IMR-90 (cell line): Measurements from ENCODE around the gene CALY. TPM values are rescaled to one million over a fixed set of nuclear protein-coding genes. Genes with fewer than 3 reads are reported as not detected.

ENCODE experiments used
- ATAC-seq: fragments of 200-7000 bp; cut with Tn5 transposase; 2 replicates; pipeline ENCODE4 v1.9.1; 2020; ENCODE audit warnings: low read depth, mild to moderate bottlenecking, moderate library complexity
- BruUV-seq: library from RNA; stranded (reverse); fragments of 400-500 nt; replicated peaks from 2 replicates; lab custom pipeline; 2021; lab: Mats Ljungman, UMichigan
- CTCF ChIA-PET: fragments of 300-600 bp; formaldehyde crosslinking; extraction: SDS; loops from one replicate; lab custom pipeline; 2021; ENCODE audit warnings: antibody characterized with exemption; lab: Yijun Ruan, JAX
- POLR2A ChIA-PET: fragments of 300-600 bp; sonication (Branson Sonifier 250); formaldehyde crosslinking; loops from one replicate; lab custom pipeline; 2022; ENCODE audit warnings: antibody characterized with exemption; ENCODE audit not compliant: unreplicated experiment; lab: Charles Lee
- DNase-seq: peaks from one replicate; pipeline ENCODE4 v3.0.0; 2013
- H2AFZ ChIP-seq: replicated peaks from 2 replicates; pipeline ENCODE3; 2013; ENCODE audit warnings: low read length, mild to moderate bottlenecking; ENCODE audit not compliant: poor library complexity
- H2AK5ac ChIP-seq: 2 replicates; pipeline ENCODE4 v1.6.1; 2013; ENCODE audit warnings: low read depth, low read length, inconsistent platforms
- H2AK9ac ChIP-seq: replicated peaks from 2 replicates; pipeline ENCODE3; 2013; ENCODE audit warnings: mild to moderate bottlenecking, low read depth, low read length, moderate library complexity; ENCODE audit not compliant: poor library complexity
- H2BK120ac ChIP-seq: 2 replicates; pipeline ENCODE4 v1.6.1; 2013; ENCODE audit warnings: low read depth, low read length, inconsistent platforms
- H2BK15ac ChIP-seq: 3 replicates; pipeline ENCODE4 v1.6.1; 2013; ENCODE audit warnings: low read depth, low read length, inconsistent platforms
- H2BK20ac ChIP-seq: 2 replicates; pipeline ENCODE4 v1.6.1; 2013; ENCODE audit warnings: low read depth, mild to moderate bottlenecking, inconsistent platforms, low read length, moderate library complexity
- H2BK5ac ChIP-seq: 2 replicates; pipeline ENCODE4 v1.6.1; 2013; ENCODE audit warnings: mild to moderate bottlenecking, low read depth, low read length, inconsistent platforms; ENCODE audit not compliant: poor library complexity, severe bottlenecking
- H3K14ac ChIP-seq: replicated peaks from 2 replicates; pipeline ENCODE4 v1.6.1; 2013; ENCODE audit warnings: low read depth, low read length, inconsistent platforms
- H3K18ac ChIP-seq: 2 replicates; pipeline ENCODE4 v1.6.1; 2013; ENCODE audit warnings: low read depth, low read length, control low read depth
- H3K23ac ChIP-seq: 2 replicates; pipeline ENCODE4 v1.6.1; 2013; ENCODE audit warnings: low read depth, low read length, inconsistent platforms
- H3K27ac ChIP-seq: 2 replicates; pipeline ENCODE4 v1.5.1; 2013; ENCODE audit warnings: mild to moderate bottlenecking, control low read depth, low read length; ENCODE audit not compliant: insufficient read depth
- H3K27me3 ChIP-seq: 2 replicates; pipeline ENCODE4 v1.6.1; 2013; ENCODE audit warnings: low read length; ENCODE audit not compliant: control insufficient read depth, insufficient read depth
- H3K36me3 ChIP-seq: 2 replicates; pipeline ENCODE4 v1.6.1; 2013; ENCODE audit warnings: low read length, mixed read lengths; ENCODE audit not compliant: control insufficient read depth, insufficient read depth
- H3K4ac ChIP-seq: 2 replicates; pipeline ENCODE4 v1.6.1; 2013; ENCODE audit warnings: low read depth, low read length, inconsistent platforms
- H3K4me1 ChIP-seq: 2 replicates; pipeline ENCODE4 v1.6.1; 2013; ENCODE audit warnings: low read length, mixed read lengths; ENCODE audit not compliant: control insufficient read depth, insufficient read depth
- H3K4me2 ChIP-seq: 2 replicates; pipeline ENCODE4 v1.6.1; 2013; ENCODE audit warnings: low read depth, mild to moderate bottlenecking, control low read depth, low read length, moderate library complexity
- H3K4me3 ChIP-seq: 2 replicates; pipeline ENCODE4 v1.5.1; 2013; ENCODE audit warnings: low read depth, mild to moderate bottlenecking, control low read depth, low read length, moderate library complexity; ENCODE audit not compliant: insufficient read depth
- H3K56ac ChIP-seq: 2 replicates; pipeline ENCODE4 v1.6.1; 2013; ENCODE audit warnings: low read length, inconsistent platforms; ENCODE audit not compliant: insufficient read depth; ENCODE audit errors: extremely low read depth
- H3K79me1 ChIP-seq, 2 experiments: 2 replicates each; pipeline ENCODE4 v1.6.1; 2013; ENCODE audit warnings: low read length in 2 of 2, inconsistent platforms in 1 of 2, low read depth in 1 of 2
- H3K9ac ChIP-seq: 2 replicates; pipeline ENCODE4 v1.6.1; 2013; ENCODE audit warnings: low read depth, low read length, control low read depth
- H3K9me1 ChIP-seq: 2 replicates; pipeline ENCODE4 v1.6.1; 2013; ENCODE audit warnings: low read length, inconsistent platforms; ENCODE audit not compliant: insufficient read depth
- H3K9me3 ChIP-seq: 2 replicates; pipeline ENCODE4 v1.6.1; 2013; ENCODE audit warnings: low read length; ENCODE audit not compliant: control insufficient read depth, insufficient read depth
- H4K20me1 ChIP-seq: 2 replicates; pipeline ENCODE4 v1.6.1; 2013; ENCODE audit warnings: low read length, inconsistent platforms; ENCODE audit not compliant: insufficient read depth
- H4K5ac ChIP-seq: 2 replicates; pipeline ENCODE4 v1.6.1; 2013; ENCODE audit warnings: mild to moderate bottlenecking, low read depth, low read length, control low read depth
- H4K8ac ChIP-seq, 2 experiments: 2 replicates each; pipeline ENCODE4 v1.6.1; 2013; ENCODE audit warnings: low read depth in 2 of 2, low read length in 2 of 2, control low read depth in 1 of 2, inconsistent platforms in 1 of 2
- H4K91ac ChIP-seq: 2 replicates; pipeline ENCODE4 v1.6.1; 2013; ENCODE audit warnings: low read depth, low read length, inconsistent platforms; ENCODE audit not compliant: insufficient read depth
- CEBPB ChIP-seq: IDR thresholded peaks from 2 replicates; pipeline ENCODE4 v1.6.1; 2012; ENCODE audit warnings: low read depth, low read length, improper control_type of control experiment
- MXI1 ChIP-seq: IDR thresholded peaks from 2 replicates; pipeline ENCODE4 v1.6.1; 2012; ENCODE audit warnings: low read depth, mild to moderate bottlenecking, low read length, moderate library complexity, borderline replicate concordance
- RAD21 ChIP-seq: IDR thresholded peaks from 2 replicates; pipeline ENCODE4 v1.6.1; 2012; ENCODE audit warnings: low read length, improper control_type of control experiment
- WGBS, 2 experiments: methylation state at CpG; one replicate each; pipeline versions ENCODE4 v1.1.5 to v1.1.7; 2013; ENCODE audit warnings: missing lambda C conversion rate in 2 of 2; ENCODE audit not compliant: insufficient read length in 1 of 2; ENCODE audit errors: extremely low coverage in 2 of 2; 5-methylcytosine and 5-hydroxymethylcytosine counted together
- dilution Hi-C: fragments of 300-500 bp; cut with HindIII; formaldehyde crosslinking; loops from one replicate; pipeline ENCODE4 v1.14.3; 2018; ENCODE audit warnings: low sequenced_read_pairs; ENCODE audit not compliant: unreplicated experiment
- in situ Hi-C: fragments of 300-500 bp; cut with MboI; formaldehyde crosslinking; loops from 3 replicates; pipeline ENCODE4 v1.14.3; 2019; ENCODE audit warnings: low sequenced_read_pairs, inconsistent platforms, mixed read lengths
- intact Hi-C: fragments of 100-400 bp; cut with micrococcal nuclease; formaldehyde crosslinking; loops from 2 replicates; pipeline ENCODE4 v1.10.0; 2022
- polyA plus RNA-seq, 3 experiments: library from polyadenylated mRNA; depleted of rRNA; stranded (reverse); fragments of >200 nt; gene quantifications; 2 replicates each; pipeline ENCODE4 v1.2.3, GENCODE V29; 2012; ENCODE audit warnings: low replicate concordance in 1 of 3
- total RNA-seq: library from RNA; depleted of rRNA; stranded (reverse); fragments of >200 nt; gene quantifications from 2 replicates; pipeline ENCODE4 v1.2.3, GENCODE V29; 2012
- TF ChIP-seq, protein P1 (sequence below): fragments of 150-350 bp; IDR thresholded peaks from 2 replicates; pipeline ENCODE4 v1.6.1; 2017; ENCODE audit warnings: mild to moderate bottlenecking, antibody characterized with exemption, low read length, low read depth
- TF ChIP-seq, protein P2 (sequence below): conservative IDR thresholded peaks from 2 replicates; pipeline ENCODE4 v1.5.1; 2012; ENCODE audit warnings: mild to moderate bottlenecking, low read depth, low read length, improper control_type of control experiment

Gene CALY
- total and polyA plus RNA-seq, 2 of the 4 experiments (the other 2 are of a cell fraction), result 0.34 TPM; not detected in 1

GRCh38 chr10:133366751-133367150 is 30.1 kb upstream of the CALY start:
- ChIA-PET POLR2A (no interaction called here), CTCF (no interaction called here)
- Histone ChIP-seq H2BK15ac (no peak overlapping the region), H4K5ac (no peak overlapping the region), H2BK120ac (no peak overlapping the region), H3K9ac (no peak overlapping the region), H2AK9ac (no peak overlapping the region), H3K4me2 (no peak overlapping the region), H3K36me3 (peaks cover 58% of the 10 kb centered on the region), H3K79me1 (peaks cover under 1 to 6% of the 10 kb centered on the region in 2 experiments; a peak in 3 of 4 replicates), H4K20me1 (no peaks in the 10 kb centered on the region), H4K91ac (no peak overlapping the region), H3K4me3 (no peak overlapping the region), H3K4ac (no peak overlapping the region), H3K14ac (no peak overlapping the region), H2AFZ (no peak overlapping the region), H2AK5ac (no peak overlapping the region), H3K4me1 (no peaks in the 10 kb centered on the region), H3K23ac (no peak overlapping the region), H2BK5ac (no peak overlapping the region), H3K27me3 (no peaks in the 10 kb centered on the region), H3K9me1 (no peaks in the 10 kb centered on the region; the same call in 1 of the 2 replicates), H3K27ac (no peak overlapping the region), H4K8ac (no peak overlapping the region), H3K9me3 (no peaks in the 10 kb centered on the region), H3K18ac (no peak overlapping the region), H3K56ac (no peak overlapping the region), H2BK20ac (no peak overlapping the region)
- intact Hi-C loops (no loop called here), dilution Hi-C loops (no loop called here), in situ Hi-C loops (no loop called here)
- no peak for ATAC-seq
- WGBS, 2 experiments, result 98% methylated on average over 6 of the region's 13 CpGs; no CpG with 5 or more reads in 1 of the 2 experiments
- TF ChIP-seq, protein P1, sequence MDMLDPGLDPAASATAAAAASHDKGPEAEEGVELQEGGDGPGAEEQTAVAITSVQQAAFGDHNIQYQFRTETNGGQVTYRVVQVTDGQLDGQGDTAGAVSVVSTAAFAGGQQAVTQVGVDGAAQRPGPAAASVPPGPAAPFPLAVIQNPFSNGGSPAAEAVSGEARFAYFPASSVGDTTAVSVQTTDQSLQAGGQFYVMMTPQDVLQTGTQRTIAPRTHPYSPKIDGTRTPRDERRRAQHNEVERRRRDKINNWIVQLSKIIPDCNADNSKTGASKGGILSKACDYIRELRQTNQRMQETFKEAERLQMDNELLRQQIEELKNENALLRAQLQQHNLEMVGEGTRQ, result no peak
- TF ChIP-seq CEBPB, result no peak
- TF ChIP-seq, protein P2, sequence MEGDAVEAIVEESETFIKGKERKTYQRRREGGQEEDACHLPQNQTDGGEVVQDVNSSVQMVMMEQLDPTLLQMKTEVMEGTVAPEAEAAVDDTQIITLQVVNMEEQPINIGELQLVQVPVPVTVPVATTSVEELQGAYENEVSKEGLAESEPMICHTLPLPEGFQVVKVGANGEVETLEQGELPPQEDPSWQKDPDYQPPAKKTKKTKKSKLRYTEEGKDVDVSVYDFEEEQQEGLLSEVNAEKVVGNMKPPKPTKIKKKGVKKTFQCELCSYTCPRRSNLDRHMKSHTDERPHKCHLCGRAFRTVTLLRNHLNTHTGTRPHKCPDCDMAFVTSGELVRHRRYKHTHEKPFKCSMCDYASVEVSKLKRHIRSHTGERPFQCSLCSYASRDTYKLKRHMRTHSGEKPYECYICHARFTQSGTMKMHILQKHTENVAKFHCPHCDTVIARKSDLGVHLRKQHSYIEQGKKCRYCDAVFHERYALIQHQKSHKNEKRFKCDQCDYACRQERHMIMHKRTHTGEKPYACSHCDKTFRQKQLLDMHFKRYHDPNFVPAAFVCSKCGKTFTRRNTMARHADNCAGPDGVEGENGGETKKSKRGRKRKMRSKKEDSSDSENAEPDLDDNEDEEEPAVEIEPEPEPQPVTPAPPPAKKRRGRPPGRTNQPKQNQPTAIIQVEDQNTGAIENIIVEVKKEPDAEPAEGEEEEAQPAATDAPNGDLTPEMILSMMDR, result no peak
- no peak for TF ChIP-seq RAD21
- no peak for TF ChIP-seq MXI1
- BruUV-seq, result no TSS peak
- no peak for DNase-seq
